Esophagus muscularis mucosa (tissue), 4 donors: ENCODE results near the gene CTSF. TPM values are rescaled to one million over a fixed set of nuclear protein-coding genes. Genes with fewer than 3 reads are reported as not detected.

ENCODE experiments used
- DNase-seq: peaks from one replicate; pipeline ENCODE4 v3.0.0-alpha.2; 2017; ENCODE audit errors: extremely low spot score
- H3K27ac ChIP-seq, 4 donors: fragments of 200-600 bp; sonication (generic); replicated peaks in 1 of 4; 1 replicate in 3 of 4; 2 replicates in 1 of 4; pipeline ENCODE4 v1.5.1; 2016 to 2019; ENCODE audit warnings: mild to moderate bottlenecking in 1 of 4
- H3K27me3 ChIP-seq, 4 donors: fragments of 200-600 bp; sonication (generic); one replicate each; pipeline versions ENCODE4 v1.5.1 to v1.6.0; 2016 to 2019
- H3K36me3 ChIP-seq, 4 donors: fragments of 200-600 bp; sonication (generic); one replicate each; pipeline ENCODE4 v1.5.1; 2016 to 2019
- H3K4me1 ChIP-seq, 4 donors: fragments of 200-600 bp; sonication (generic); one replicate each; pipeline ENCODE4 v1.5.1; 2016 to 2019
- H3K4me3 ChIP-seq, 4 donors: fragments of 200-600 bp; sonication (generic); 1 replicate in 2 of 4; 2 replicates in 2 of 4; pipeline ENCODE4 v1.5.1; 2016 to 2019; ENCODE audit warnings: mild to moderate bottlenecking in 4 of 4, moderate library complexity in 1 of 4
- H3K9me3 ChIP-seq, 4 donors: fragments of 200-600 bp; sonication (generic); 1 replicate in 3 of 4; 2 replicates in 1 of 4; pipeline ENCODE4 v1.5.1; 2016 to 2019
- EP300 ChIP-seq: sonication (generic); formaldehyde crosslinking; IDR thresholded peaks from one replicate; pipeline ENCODE4 v1.6.1; 2017; ENCODE audit warnings: antibody characterized with exemption
- POLR2A ChIP-seq: fragments of 450-650 bp; IDR thresholded peaks from one replicate; pipeline ENCODE4 v1.6.1; 2017; ENCODE audit warnings: antibody characterized with exemption, moderate library complexity, mild to moderate bottlenecking, low read depth
- POLR2AphosphoS5 ChIP-seq, 2 donors: sonication (generic); formaldehyde crosslinking; IDR thresholded peaks; one replicate each; pipeline ENCODE4 v1.6.1; 2017; ENCODE audit warnings: antibody characterized with exemption in 2 of 2
- WGBS: methylation state at CpG from one replicate; pipeline ENCODE4 v1.1.5; 2018; 5-methylcytosine and 5-hydroxymethylcytosine counted together
- intact Hi-C: fragments of 100-400 bp; cut with DNase I; formaldehyde crosslinking; loops from one replicate; pipeline ENCODE4 v1.15.1; 2023
- total RNA-seq, 4 donors: library from RNA; depleted of rRNA; stranded (reverse); fragments of >200 nt; gene quantifications; one replicate each; pipeline versions ENCODE4 v1.1.0 to v1.2.1, GENCODE V29; 2016
- TF ChIP-seq, protein P1 (sequence below), 3 experiments: fragments of 200-600 bp in 2 of 3; fragments of 450-650 bp in 1 of 3; sonication (generic) in 2 of 3; IDR thresholded peaks; one replicate each; pipeline ENCODE4 v1.5.1; 2017 to 2019; ENCODE audit warnings: antibody characterized with exemption in 3 of 3, mild to moderate bottlenecking in 2 of 3, moderate library complexity in 1 of 3

CTSF gene
- total RNA-seq, 4 donors from 2014 or later = 73.1 to 112 (median 96.6) TPM

DNA sequence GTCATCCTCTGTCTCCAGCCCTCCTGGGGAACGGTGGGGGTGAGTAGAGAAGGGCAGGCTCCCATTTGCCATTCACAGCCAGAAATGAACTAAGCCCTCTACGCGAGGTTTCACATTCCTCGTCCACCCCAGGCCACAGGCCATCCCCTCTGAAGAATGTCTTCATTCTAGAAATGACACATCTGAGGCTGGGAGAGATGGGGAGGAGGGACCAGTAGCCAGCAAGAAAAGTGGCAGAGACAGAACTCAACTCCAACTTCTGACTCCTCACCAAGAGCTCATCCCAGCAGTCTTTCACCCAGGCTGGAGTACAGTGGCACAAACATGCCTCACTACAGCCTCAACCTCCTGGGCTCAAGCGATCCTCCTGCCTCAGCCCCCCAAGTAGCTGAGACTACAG, 3.4 kb downstream of the CTSF start:
- Histone ChIP-seq H3K4me3 (no peak overlapping the region), H3K9me3 (no peaks in the 10 kb centered on the region), H3K27ac (no peak overlapping the region), H3K4me1 (peaks cover 10 to 23% (median 21%) of the 10 kb centered on the region in 4 donors), H3K27me3 (no peaks in the 10 kb centered on the region), H3K36me3 (peaks cover 5 to 40% (median 31%) of the 10 kb centered on the region in 4 donors)
- peak; percentile 72 for DNase-seq
- no peak for TF ChIP-seq POLR2A
- no peak for TF ChIP-seq POLR2AphosphoS5 (IDR thresholded peaks at IDR 0.05)
- TF ChIP-seq EP300 = no peak
- TF ChIP-seq, protein P1, sequence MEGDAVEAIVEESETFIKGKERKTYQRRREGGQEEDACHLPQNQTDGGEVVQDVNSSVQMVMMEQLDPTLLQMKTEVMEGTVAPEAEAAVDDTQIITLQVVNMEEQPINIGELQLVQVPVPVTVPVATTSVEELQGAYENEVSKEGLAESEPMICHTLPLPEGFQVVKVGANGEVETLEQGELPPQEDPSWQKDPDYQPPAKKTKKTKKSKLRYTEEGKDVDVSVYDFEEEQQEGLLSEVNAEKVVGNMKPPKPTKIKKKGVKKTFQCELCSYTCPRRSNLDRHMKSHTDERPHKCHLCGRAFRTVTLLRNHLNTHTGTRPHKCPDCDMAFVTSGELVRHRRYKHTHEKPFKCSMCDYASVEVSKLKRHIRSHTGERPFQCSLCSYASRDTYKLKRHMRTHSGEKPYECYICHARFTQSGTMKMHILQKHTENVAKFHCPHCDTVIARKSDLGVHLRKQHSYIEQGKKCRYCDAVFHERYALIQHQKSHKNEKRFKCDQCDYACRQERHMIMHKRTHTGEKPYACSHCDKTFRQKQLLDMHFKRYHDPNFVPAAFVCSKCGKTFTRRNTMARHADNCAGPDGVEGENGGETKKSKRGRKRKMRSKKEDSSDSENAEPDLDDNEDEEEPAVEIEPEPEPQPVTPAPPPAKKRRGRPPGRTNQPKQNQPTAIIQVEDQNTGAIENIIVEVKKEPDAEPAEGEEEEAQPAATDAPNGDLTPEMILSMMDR (IDR thresholded peaks at IDR 0.05) = no peak
- WGBS = 92% methylated on average over 4 of the region's 5 CpGs
- intact Hi-C loops = loop anchor here (10.0 kb wide), 1 partner anchor 280 kb away; the partner anchor contains the start of gene RCE1

DNA sequence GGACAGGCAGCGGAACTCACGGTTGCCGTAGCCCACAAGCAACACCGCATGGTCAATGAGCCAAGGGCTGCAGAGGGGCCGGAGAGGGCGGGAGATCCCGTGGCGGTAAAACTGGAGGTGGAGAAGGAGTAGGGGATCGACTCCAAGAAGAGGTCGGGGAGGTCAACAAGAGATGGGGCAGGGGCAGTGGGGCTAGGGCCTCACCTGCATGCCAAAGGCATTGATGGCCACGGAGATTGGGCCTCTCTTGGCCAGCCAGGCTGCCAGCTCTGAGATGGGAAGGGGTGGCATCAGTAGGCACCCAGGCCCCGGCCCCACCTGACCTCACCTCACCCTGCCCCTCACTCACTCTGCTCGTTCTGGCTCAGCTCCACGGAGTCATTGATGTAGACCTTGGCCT, 3.9 kb downstream of the CTSF start:
- WGBS = 86% methylated on average over 12 of the region's 14 CpGs
- Histone ChIP-seq H3K4me3 (no peak overlapping the region), H3K36me3 (peaks cover 5 to 40% (median 31%) of the 10 kb centered on the region in 4 donors), H3K27ac (no peak overlapping the region), H3K4me1 (peaks cover 10 to 25% (median 22%) of the 10 kb centered on the region in 4 donors), H3K9me3 (no peaks in the 10 kb centered on the region), H3K27me3 (no peaks in the 10 kb centered on the region)
- intact Hi-C loops = loop anchor here (10.0 kb wide), 1 partner anchor 280 kb away; the partner anchor contains the start of gene RCE1
- DNase-seq = no peak
- TF ChIP-seq, protein P1 (IDR thresholded peaks at IDR 0.05) = no peak
- TF ChIP-seq POLR2A = no peak
- TF ChIP-seq POLR2AphosphoS5 (IDR thresholded peaks at IDR 0.05) = no peak
- no peak for TF ChIP-seq EP300

DNA sequence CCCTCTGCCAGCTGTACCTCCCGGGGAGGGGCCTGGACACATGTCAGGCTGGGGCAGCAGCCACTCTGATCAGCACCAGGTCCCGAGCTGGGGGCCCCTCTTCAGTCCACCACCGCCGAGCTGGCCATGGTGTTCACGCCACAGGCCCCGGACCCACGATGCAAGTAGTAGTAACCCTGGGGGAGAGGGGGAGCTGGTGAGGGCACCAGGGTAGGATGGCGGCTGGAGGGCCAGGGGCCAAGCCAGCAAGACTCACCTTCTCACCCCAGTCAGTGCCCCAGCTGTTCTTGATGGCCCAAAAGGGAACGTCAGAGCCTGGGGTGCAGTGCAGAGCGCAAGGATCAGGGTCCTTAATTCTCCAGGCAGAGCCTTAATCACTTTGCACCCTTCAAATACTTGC, 4.6 kb downstream of the CTSF start:
- DNase-seq = no peak
- Histone ChIP-seq H3K9me3 (no peaks in the 10 kb centered on the region), H3K36me3 (peaks cover 5 to 40% (median 31%) of the 10 kb centered on the region in 4 donors), H3K4me1 (peaks cover 14 to 29% (median 27%) of the 10 kb centered on the region in 4 donors), H3K27ac (no peak overlapping the region), H3K4me3 (no peak overlapping the region), H3K27me3 (no peaks in the 10 kb centered on the region)
- WGBS = 70% methylated on average over 2 of the region's 10 CpGs
- intact Hi-C loops = loop anchor here (10.0 kb wide), 1 partner anchor 281 kb away; the partner anchor contains the start of gene RCE1
- TF ChIP-seq EP300 (no peak), POLR2AphosphoS5 (IDR thresholded peaks at IDR 0.05) (no peak), POLR2A (no peak)
- TF ChIP-seq, protein P1 (IDR thresholded peaks at IDR 0.05) = no peak

DNA sequence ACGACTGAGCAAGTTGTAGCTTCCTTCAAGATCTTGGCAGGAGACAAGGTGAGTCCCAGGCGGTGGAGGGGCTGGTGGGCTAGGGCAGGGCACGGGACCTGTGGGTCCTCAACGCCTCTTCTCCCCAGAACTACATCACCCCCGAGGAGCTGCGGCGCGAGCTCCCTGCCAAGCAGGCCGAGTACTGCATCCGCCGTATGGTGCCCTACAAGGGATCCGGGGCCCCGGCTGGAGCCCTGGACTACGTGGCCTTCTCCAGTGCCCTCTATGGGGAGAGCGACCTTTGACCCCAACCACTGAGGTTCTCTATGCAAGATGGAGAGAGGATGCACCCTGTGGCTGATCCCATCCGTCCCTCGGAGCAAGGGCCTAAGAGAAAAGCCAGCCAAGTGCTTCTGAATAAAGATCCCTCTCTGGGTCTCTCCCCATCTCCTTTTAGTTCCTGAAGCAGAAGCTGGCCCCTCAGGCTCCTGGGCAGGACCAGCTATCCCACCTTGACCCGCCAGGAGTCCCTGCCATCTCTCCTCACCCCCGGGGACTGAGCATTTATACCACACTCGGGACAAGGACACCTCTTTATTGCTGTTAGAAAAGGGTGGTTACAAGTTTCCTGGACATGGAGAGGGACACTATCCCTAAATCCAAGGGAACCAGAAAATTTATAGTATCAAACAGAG, 5.4 kb downstream of the CTSF start:
- H3K9me3 ChIP-seq = no peaks in the 10 kb centered on the region
- intact Hi-C loops = loop anchor here (10.0 kb wide), 1 partner anchor 282 kb away; the partner anchor contains the start of gene RCE1
- 92% methylated on average over 17 of the region's 20 CpGs for WGBS
- no peak for DNase-seq
- H3K4me1 ChIP-seq = peaks cover 13 to 28% (median 23%) of the 10 kb centered on the region in 4 donors
- TF ChIP-seq POLR2A = no peak
- no peak for TF ChIP-seq EP300
- TF ChIP-seq, protein P1 (IDR thresholded peaks at IDR 0.05) = no peak
- no peak overlapping the region for H3K4me3 ChIP-seq
- peaks cover 5 to 40% (median 31%) of the 10 kb centered on the region in 4 donors for H3K36me3 ChIP-seq
- H3K27me3 ChIP-seq = no peaks in the 10 kb centered on the region
- H3K27ac ChIP-seq = no peak overlapping the region
